Measurements from ENCODE around the gene IDS.

GRCh38 chrX:149467920-149468319 is 37.2 kb downstream of the IDS start:
- TF ChIP-seq REST (IDR thresholded peaks at IDR 0.05; ENCODE audit: insufficient read depth in 1 of 2, low read depth in 2 of 2, low read length in 1 of 2) (no peak), CTCF (IDR thresholded peaks at IDR 0.05) (no peak)

All from Panc1 (cell line).